IMR-90 (cell line): Measurements from ENCODE around the gene CXCR6. TPM values are rescaled to one million over a fixed set of nuclear protein-coding genes. Genes with fewer than 3 reads are reported as not detected.

Experiments
- ATAC-seq: fragments of 200-7000 bp; cut with Tn5 transposase; 2 replicates; pipeline ENCODE4 v1.9.1; 2020; ENCODE audit warnings: low read depth, mild to moderate bottlenecking, moderate library complexity
- BruUV-seq: library from RNA; stranded (reverse); fragments of 400-500 nt; replicated peaks from 2 replicates; lab custom pipeline; 2021; lab: Mats Ljungman, UMichigan
- CTCF ChIA-PET: fragments of 300-600 bp; formaldehyde crosslinking; extraction: SDS; loops from one replicate; lab custom pipeline; 2021; ENCODE audit warnings: antibody characterized with exemption; lab: Yijun Ruan, JAX
- POLR2A ChIA-PET: fragments of 300-600 bp; sonication (Branson Sonifier 250); formaldehyde crosslinking; loops from one replicate; lab custom pipeline; 2022; ENCODE audit warnings: antibody characterized with exemption; ENCODE audit not compliant: unreplicated experiment; lab: Charles Lee
- DNase-seq: peaks from one replicate; pipeline ENCODE4 v3.0.0; 2013
- H2AFZ ChIP-seq: replicated peaks from 2 replicates; pipeline ENCODE3; 2013; ENCODE audit warnings: low read length, mild to moderate bottlenecking; ENCODE audit not compliant: poor library complexity
- H2AK5ac ChIP-seq: 2 replicates; pipeline ENCODE4 v1.6.1; 2013; ENCODE audit warnings: low read depth, low read length, inconsistent platforms
- H2AK9ac ChIP-seq: replicated peaks from 2 replicates; pipeline ENCODE3; 2013; ENCODE audit warnings: mild to moderate bottlenecking, low read depth, low read length, moderate library complexity; ENCODE audit not compliant: poor library complexity
- H2BK120ac ChIP-seq: 2 replicates; pipeline ENCODE4 v1.6.1; 2013; ENCODE audit warnings: low read depth, low read length, inconsistent platforms
- H2BK15ac ChIP-seq: 3 replicates; pipeline ENCODE4 v1.6.1; 2013; ENCODE audit warnings: low read depth, low read length, inconsistent platforms
- H2BK20ac ChIP-seq: 2 replicates; pipeline ENCODE4 v1.6.1; 2013; ENCODE audit warnings: low read depth, mild to moderate bottlenecking, inconsistent platforms, low read length, moderate library complexity
- H2BK5ac ChIP-seq: 2 replicates; pipeline ENCODE4 v1.6.1; 2013; ENCODE audit warnings: mild to moderate bottlenecking, low read depth, low read length, inconsistent platforms; ENCODE audit not compliant: poor library complexity, severe bottlenecking
- H3K14ac ChIP-seq: replicated peaks from 2 replicates; pipeline ENCODE4 v1.6.1; 2013; ENCODE audit warnings: low read depth, low read length, inconsistent platforms
- H3K18ac ChIP-seq: 2 replicates; pipeline ENCODE4 v1.6.1; 2013; ENCODE audit warnings: low read depth, low read length, control low read depth
- H3K23ac ChIP-seq: 2 replicates; pipeline ENCODE4 v1.6.1; 2013; ENCODE audit warnings: low read depth, low read length, inconsistent platforms
- H3K27ac ChIP-seq: 2 replicates; pipeline ENCODE4 v1.5.1; 2013; ENCODE audit warnings: mild to moderate bottlenecking, control low read depth, low read length; ENCODE audit not compliant: insufficient read depth
- H3K27me3 ChIP-seq: 2 replicates; pipeline ENCODE4 v1.6.1; 2013; ENCODE audit warnings: low read length; ENCODE audit not compliant: control insufficient read depth, insufficient read depth
- H3K36me3 ChIP-seq: 2 replicates; pipeline ENCODE4 v1.6.1; 2013; ENCODE audit warnings: low read length, mixed read lengths; ENCODE audit not compliant: control insufficient read depth, insufficient read depth
- H3K4ac ChIP-seq: 2 replicates; pipeline ENCODE4 v1.6.1; 2013; ENCODE audit warnings: low read depth, low read length, inconsistent platforms
- H3K4me1 ChIP-seq: 2 replicates; pipeline ENCODE4 v1.6.1; 2013; ENCODE audit warnings: low read length, mixed read lengths; ENCODE audit not compliant: control insufficient read depth, insufficient read depth
- H3K4me2 ChIP-seq: 2 replicates; pipeline ENCODE4 v1.6.1; 2013; ENCODE audit warnings: low read depth, mild to moderate bottlenecking, control low read depth, low read length, moderate library complexity
- H3K4me3 ChIP-seq: 2 replicates; pipeline ENCODE4 v1.5.1; 2013; ENCODE audit warnings: low read depth, mild to moderate bottlenecking, control low read depth, low read length, moderate library complexity; ENCODE audit not compliant: insufficient read depth
- H3K56ac ChIP-seq: 2 replicates; pipeline ENCODE4 v1.6.1; 2013; ENCODE audit warnings: low read length, inconsistent platforms; ENCODE audit not compliant: insufficient read depth; ENCODE audit errors: extremely low read depth
- H3K79me1 ChIP-seq, 2 experiments: 2 replicates each; pipeline ENCODE4 v1.6.1; 2013; ENCODE audit warnings: low read length in 2 of 2, inconsistent platforms in 1 of 2, low read depth in 1 of 2
- H3K9ac ChIP-seq: 2 replicates; pipeline ENCODE4 v1.6.1; 2013; ENCODE audit warnings: low read depth, low read length, control low read depth
- H3K9me1 ChIP-seq: 2 replicates; pipeline ENCODE4 v1.6.1; 2013; ENCODE audit warnings: low read length, inconsistent platforms; ENCODE audit not compliant: insufficient read depth
- H3K9me3 ChIP-seq: 2 replicates; pipeline ENCODE4 v1.6.1; 2013; ENCODE audit warnings: low read length; ENCODE audit not compliant: control insufficient read depth, insufficient read depth
- H4K20me1 ChIP-seq: 2 replicates; pipeline ENCODE4 v1.6.1; 2013; ENCODE audit warnings: low read length, inconsistent platforms; ENCODE audit not compliant: insufficient read depth
- H4K5ac ChIP-seq: 2 replicates; pipeline ENCODE4 v1.6.1; 2013; ENCODE audit warnings: mild to moderate bottlenecking, low read depth, low read length, control low read depth
- H4K8ac ChIP-seq, 2 experiments: 2 replicates each; pipeline ENCODE4 v1.6.1; 2013; ENCODE audit warnings: low read depth in 2 of 2, low read length in 2 of 2, control low read depth in 1 of 2, inconsistent platforms in 1 of 2
- H4K91ac ChIP-seq: 2 replicates; pipeline ENCODE4 v1.6.1; 2013; ENCODE audit warnings: low read depth, low read length, inconsistent platforms; ENCODE audit not compliant: insufficient read depth
- BHLHE40 ChIP-seq: fragments of 150-350 bp; IDR thresholded peaks from 2 replicates; pipeline ENCODE4 v1.6.1; 2016; ENCODE audit warnings: mild to moderate bottlenecking, low read depth, low read length
- CEBPB ChIP-seq: IDR thresholded peaks from 2 replicates; pipeline ENCODE4 v1.6.1; 2012; ENCODE audit warnings: low read depth, low read length, improper control_type of control experiment
- CHD1 ChIP-seq: IDR thresholded peaks from 2 replicates; pipeline ENCODE4 v1.6.1; 2012; ENCODE audit warnings: low read depth, low read length, improper control_type of control experiment
- FOS ChIP-seq: fragments of 150-350 bp; IDR thresholded peaks from 2 replicates; pipeline ENCODE4 v1.6.1; 2016; ENCODE audit warnings: low read depth, low read length
- MAFK ChIP-seq: IDR thresholded peaks from 2 replicates; pipeline ENCODE4 v1.6.1; 2012; ENCODE audit warnings: low read depth, low read length, improper control_type of control experiment
- MAZ ChIP-seq: IDR thresholded peaks from 2 replicates; pipeline ENCODE4 v1.6.1; 2012; ENCODE audit warnings: low read depth, mild to moderate bottlenecking, low read length, improper control_type of control experiment, moderate library complexity, borderline replicate concordance
- MXI1 ChIP-seq: IDR thresholded peaks from 2 replicates; pipeline ENCODE4 v1.6.1; 2012; ENCODE audit warnings: low read depth, mild to moderate bottlenecking, low read length, moderate library complexity, borderline replicate concordance
- NFE2L2 ChIP-seq: fragments of 150-350 bp; IDR thresholded peaks from 2 replicates; pipeline ENCODE4 v1.6.1; 2016; ENCODE audit warnings: low read depth, mild to moderate bottlenecking, low read length
- POLR2A ChIP-seq: IDR thresholded peaks from 2 replicates; pipeline ENCODE4 v1.6.1; 2012; ENCODE audit warnings: mild to moderate bottlenecking, low read depth, low read length
- RAD21 ChIP-seq: IDR thresholded peaks from 2 replicates; pipeline ENCODE4 v1.6.1; 2012; ENCODE audit warnings: low read length, improper control_type of control experiment
- RCOR1 ChIP-seq: IDR thresholded peaks from 2 replicates; pipeline ENCODE4 v1.6.1; 2012; ENCODE audit warnings: mild to moderate bottlenecking, low read length, improper control_type of control experiment; ENCODE audit not compliant: insufficient replicate concordance
- RFX5 ChIP-seq: IDR thresholded peaks from 2 replicates; pipeline ENCODE4 v1.8.0; 2012; ENCODE audit warnings: low read depth, mild to moderate bottlenecking, low read length, moderate library complexity
- SMC3 ChIP-seq: fragments of 150-350 bp; IDR thresholded peaks from 2 replicates; pipeline ENCODE4 v1.6.1; 2016; ENCODE audit warnings: low read depth, mild to moderate bottlenecking, antibody characterized with exemption, low read length, moderate library complexity
- WGBS, 2 experiments: methylation state at CpG; one replicate each; pipeline versions ENCODE4 v1.1.5 to v1.1.7; 2013; ENCODE audit warnings: missing lambda C conversion rate in 2 of 2; ENCODE audit not compliant: insufficient read length in 1 of 2; ENCODE audit errors: extremely low coverage in 2 of 2; 5-methylcytosine and 5-hydroxymethylcytosine counted together
- dilution Hi-C: fragments of 300-500 bp; cut with HindIII; formaldehyde crosslinking; loops from one replicate; pipeline ENCODE4 v1.14.3; 2018; ENCODE audit warnings: low sequenced_read_pairs; ENCODE audit not compliant: unreplicated experiment
- in situ Hi-C: fragments of 300-500 bp; cut with MboI; formaldehyde crosslinking; loops from 3 replicates; pipeline ENCODE4 v1.14.3; 2019; ENCODE audit warnings: low sequenced_read_pairs, inconsistent platforms, mixed read lengths
- intact Hi-C: fragments of 100-400 bp; cut with micrococcal nuclease; formaldehyde crosslinking; loops from 2 replicates; pipeline ENCODE4 v1.10.0; 2022
- polyA plus RNA-seq, 3 experiments: library from polyadenylated mRNA; depleted of rRNA; stranded (reverse); fragments of >200 nt; gene quantifications; 2 replicates each; pipeline ENCODE4 v1.2.3, GENCODE V29; 2012; ENCODE audit warnings: low replicate concordance in 1 of 3
- total RNA-seq: library from RNA; depleted of rRNA; stranded (reverse); fragments of >200 nt; gene quantifications from 2 replicates; pipeline ENCODE4 v1.2.3, GENCODE V29; 2012
- TF ChIP-seq, protein P1 (sequence below): fragments of 150-350 bp; IDR thresholded peaks from 2 replicates; pipeline ENCODE4 v1.6.1; 2016; ENCODE audit warnings: low read depth, mild to moderate bottlenecking, low read length, moderate library complexity, borderline replicate concordance
- TF ChIP-seq, protein P2 (sequence below): conservative IDR thresholded peaks from 2 replicates; pipeline ENCODE4 v1.5.1; 2012; ENCODE audit warnings: mild to moderate bottlenecking, low read depth, low read length, improper control_type of control experiment
- TF ChIP-seq, protein P3 (sequence below): fragments of 150-350 bp; IDR thresholded peaks from 2 replicates; pipeline ENCODE4 v1.6.1; 2017; ENCODE audit warnings: mild to moderate bottlenecking, antibody characterized with exemption, low read length, low read depth

Gene CXCR6
- total and polyA plus RNA-seq, 2 of the 4 experiments (the other 2 are of a cell fraction) = not detected

DNA sequence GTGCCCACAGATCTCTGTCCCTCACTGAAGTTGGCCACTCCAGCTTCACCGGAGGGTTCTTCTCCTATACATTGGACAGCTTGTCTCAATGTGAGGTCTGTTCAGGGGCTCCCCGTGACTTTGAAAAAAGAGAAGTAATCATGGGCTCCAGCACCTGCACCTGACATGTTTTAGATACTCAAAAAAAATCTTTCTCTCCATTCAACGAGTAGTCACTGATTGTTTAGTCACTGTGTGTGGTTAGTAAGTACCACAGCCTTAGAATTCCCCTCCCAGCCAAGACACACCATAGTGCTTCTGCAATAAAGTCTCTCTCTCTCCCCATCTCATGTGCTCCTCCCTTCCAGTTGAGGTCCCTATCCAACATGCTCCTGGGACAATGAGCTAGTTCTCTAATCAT lies 38.3 kb upstream of the CXCR6 start:
- ChIA-PET CTCF (interaction anchor here (0.5 kb wide), 1 partner anchor 25 kb away, joined by 4 read pairs; no protein-coding TSS in a partner anchor), POLR2A (no interaction called here)
- no peaks in the 10 kb centered on the region for H3K36me3 ChIP-seq
- H3K9me1 ChIP-seq = peaks cover 12% of the 10 kb centered on the region; the same call in 1 of the 2 replicates
- H2BK120ac ChIP-seq = no peak overlapping the region
- no peak overlapping the region for H3K27ac ChIP-seq
- no peak overlapping the region for H3K23ac ChIP-seq
- H3K4me3 ChIP-seq = no peak overlapping the region
- intact Hi-C loops = no loop called here
- H2AK5ac ChIP-seq = no peak overlapping the region
- no peak overlapping the region for H3K9ac ChIP-seq
- H3K4me2 ChIP-seq = no peak overlapping the region
- H2BK20ac ChIP-seq = no peak overlapping the region
- in situ Hi-C loops = no loop called here
- no peak overlapping the region for H4K8ac ChIP-seq
- H2BK15ac ChIP-seq = no peak overlapping the region
- H3K18ac ChIP-seq = no peak overlapping the region
- H3K9me3 ChIP-seq = no peaks in the 10 kb centered on the region
- no peak for DNase-seq
- H3K56ac ChIP-seq = no peak overlapping the region
- H2BK5ac ChIP-seq = no peak overlapping the region
- H2AFZ ChIP-seq = no peak overlapping the region
- H4K91ac ChIP-seq = no peak overlapping the region
- ATAC-seq = no peak
- peaks cover 19% of the 10 kb centered on the region for H3K4me1 ChIP-seq
- no peak overlapping the region for H3K14ac ChIP-seq
- TF ChIP-seq MXI1 = no peak
- no peak for TF ChIP-seq CHD1
- no peak for TF ChIP-seq NFE2L2
- no peak for TF ChIP-seq MAZ
- no peak for TF ChIP-seq MAFK
- TF ChIP-seq FOS = no peak
- TF ChIP-seq RAD21 = no peak
- no peak for TF ChIP-seq SMC3
- TF ChIP-seq BHLHE40 = no peak
- TF ChIP-seq, protein P1, sequence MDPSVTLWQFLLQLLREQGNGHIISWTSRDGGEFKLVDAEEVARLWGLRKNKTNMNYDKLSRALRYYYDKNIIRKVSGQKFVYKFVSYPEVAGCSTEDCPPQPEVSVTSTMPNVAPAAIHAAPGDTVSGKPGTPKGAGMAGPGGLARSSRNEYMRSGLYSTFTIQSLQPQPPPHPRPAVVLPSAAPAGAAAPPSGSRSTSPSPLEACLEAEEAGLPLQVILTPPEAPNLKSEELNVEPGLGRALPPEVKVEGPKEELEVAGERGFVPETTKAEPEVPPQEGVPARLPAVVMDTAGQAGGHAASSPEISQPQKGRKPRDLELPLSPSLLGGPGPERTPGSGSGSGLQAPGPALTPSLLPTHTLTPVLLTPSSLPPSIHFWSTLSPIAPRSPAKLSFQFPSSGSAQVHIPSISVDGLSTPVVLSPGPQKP = no peak
- TF ChIP-seq, protein P2, sequence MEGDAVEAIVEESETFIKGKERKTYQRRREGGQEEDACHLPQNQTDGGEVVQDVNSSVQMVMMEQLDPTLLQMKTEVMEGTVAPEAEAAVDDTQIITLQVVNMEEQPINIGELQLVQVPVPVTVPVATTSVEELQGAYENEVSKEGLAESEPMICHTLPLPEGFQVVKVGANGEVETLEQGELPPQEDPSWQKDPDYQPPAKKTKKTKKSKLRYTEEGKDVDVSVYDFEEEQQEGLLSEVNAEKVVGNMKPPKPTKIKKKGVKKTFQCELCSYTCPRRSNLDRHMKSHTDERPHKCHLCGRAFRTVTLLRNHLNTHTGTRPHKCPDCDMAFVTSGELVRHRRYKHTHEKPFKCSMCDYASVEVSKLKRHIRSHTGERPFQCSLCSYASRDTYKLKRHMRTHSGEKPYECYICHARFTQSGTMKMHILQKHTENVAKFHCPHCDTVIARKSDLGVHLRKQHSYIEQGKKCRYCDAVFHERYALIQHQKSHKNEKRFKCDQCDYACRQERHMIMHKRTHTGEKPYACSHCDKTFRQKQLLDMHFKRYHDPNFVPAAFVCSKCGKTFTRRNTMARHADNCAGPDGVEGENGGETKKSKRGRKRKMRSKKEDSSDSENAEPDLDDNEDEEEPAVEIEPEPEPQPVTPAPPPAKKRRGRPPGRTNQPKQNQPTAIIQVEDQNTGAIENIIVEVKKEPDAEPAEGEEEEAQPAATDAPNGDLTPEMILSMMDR = no peak
- TF ChIP-seq RFX5 = no peak
- TF ChIP-seq RCOR1 = no peak
- TF ChIP-seq POLR2A = no peak
- TF ChIP-seq CEBPB = no peak
- TF ChIP-seq, protein P3, sequence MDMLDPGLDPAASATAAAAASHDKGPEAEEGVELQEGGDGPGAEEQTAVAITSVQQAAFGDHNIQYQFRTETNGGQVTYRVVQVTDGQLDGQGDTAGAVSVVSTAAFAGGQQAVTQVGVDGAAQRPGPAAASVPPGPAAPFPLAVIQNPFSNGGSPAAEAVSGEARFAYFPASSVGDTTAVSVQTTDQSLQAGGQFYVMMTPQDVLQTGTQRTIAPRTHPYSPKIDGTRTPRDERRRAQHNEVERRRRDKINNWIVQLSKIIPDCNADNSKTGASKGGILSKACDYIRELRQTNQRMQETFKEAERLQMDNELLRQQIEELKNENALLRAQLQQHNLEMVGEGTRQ = no peak
- no peaks in the 10 kb centered on the region; the same call in 1 of the 2 replicates for H3K27me3 ChIP-seq
- H3K79me1 ChIP-seq = no peaks in the 10 kb centered on the region
- no peak overlapping the region for H4K5ac ChIP-seq
- BruUV-seq = no TSS peak
- dilution Hi-C loops = no loop called here
- H4K20me1 ChIP-seq = no peaks in the 10 kb centered on the region
- H2AK9ac ChIP-seq = no peak overlapping the region
- no CpG with 5 or more reads among the region's 3 CpGs for WGBS, 2 experiments
- H3K4ac ChIP-seq = no peak overlapping the region
